Sigmoid colon (tissue), 3 donors: ENCODE results near the gene ALX4.

Source experiments
- CTCF ChIP-seq, 4 experiments: fragments of 450-650 bp in 3 of 4; fragments of 200-600 bp in 1 of 4; IDR thresholded peaks; one replicate each; pipeline ENCODE4 v1.5.1; 2016 to 2019; ENCODE audit warnings: antibody characterized with exemption in 4 of 4, mild to moderate bottlenecking in 3 of 4, moderate library complexity in 2 of 4
- POLR2A ChIP-seq, 2 donors: fragments of 450-650 bp; IDR thresholded peaks; one replicate each; pipeline ENCODE4 v1.6.1; 2016; ENCODE audit warnings: antibody characterized with exemption in 2 of 2, mild to moderate bottlenecking in 2 of 2, moderate library complexity in 2 of 2

DNA sequence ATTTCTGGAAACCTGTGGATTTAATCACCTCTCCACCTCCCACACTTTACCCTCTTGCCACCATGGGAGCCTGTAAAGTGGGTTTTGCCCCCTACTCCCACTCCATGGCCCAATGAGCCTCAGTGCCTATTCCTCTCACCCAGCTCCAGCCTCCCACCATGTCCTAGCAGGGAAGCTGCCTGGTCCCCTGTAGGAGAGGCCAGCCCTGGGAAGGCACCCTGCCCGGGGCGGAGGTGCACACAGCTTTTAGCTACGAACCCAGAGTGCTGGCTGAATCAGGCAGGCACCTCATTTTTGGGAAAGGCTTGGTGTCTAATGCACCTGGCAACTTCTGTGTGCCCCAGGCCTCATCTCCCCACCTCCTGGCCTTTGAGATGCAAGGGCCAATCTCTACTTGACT is 35.8 kb upstream of the ALX4 start:
- no peak for TF ChIP-seq CTCF (IDR thresholded peaks at IDR 0.05)
- no peak for TF ChIP-seq POLR2A (IDR thresholded peaks at IDR 0.05)
